H9 (cell line): Measurements from ENCODE around the gene ZMIZ1. TPM values are rescaled to one million over a fixed set of nuclear protein-coding genes. Genes with fewer than 3 reads are reported as not detected.

ENCODE experiments used
- DNase-seq: peaks from one replicate; pipeline ENCODE4 v3.0.0-alpha.2; 2017
- H2AFZ ChIP-seq: one replicate; pipeline ENCODE4 v1.6.1; 2013; ENCODE audit warnings: mild to moderate bottlenecking, low read length, control low read depth, moderate library complexity
- H2AK5ac ChIP-seq: 2 replicates; pipeline ENCODE4 v1.6.1; 2013; ENCODE audit warnings: low read length, control low read depth, mixed read lengths; ENCODE audit not compliant: insufficient read length
- H2BK120ac ChIP-seq: one replicate; pipeline ENCODE4 v1.6.1; 2013; ENCODE audit warnings: low read depth, mild to moderate bottlenecking, low read length, control low read depth, inconsistent platforms; ENCODE audit not compliant: poor library complexity, severe bottlenecking
- H2BK12ac ChIP-seq: 2 replicates; pipeline ENCODE4 v1.6.1; 2013; ENCODE audit warnings: low read length, control low read depth, mixed read lengths, low read depth; ENCODE audit not compliant: insufficient read length
- H2BK15ac ChIP-seq: 2 replicates; pipeline ENCODE4 v1.6.1; 2013; ENCODE audit warnings: low read depth, low read length, control low read depth
- H2BK20ac ChIP-seq: one replicate; pipeline ENCODE4 v1.6.1; 2013; ENCODE audit warnings: low read depth, mild to moderate bottlenecking, low read length, control low read depth, inconsistent platforms; ENCODE audit not compliant: poor library complexity, severe bottlenecking
- H2BK5ac ChIP-seq: 2 replicates; pipeline ENCODE4 v1.6.1; 2013; ENCODE audit warnings: low read length, control low read depth, mixed read lengths; ENCODE audit not compliant: insufficient read length
- H3K14ac ChIP-seq: 2 replicates; pipeline ENCODE4 v1.6.1; 2013; ENCODE audit warnings: low read length, control low read depth; ENCODE audit not compliant: insufficient read depth
- H3K18ac ChIP-seq: 2 replicates; pipeline ENCODE4 v1.6.1; 2013; ENCODE audit warnings: low read depth, mild to moderate bottlenecking, mixed read lengths, low read length, control low read depth; ENCODE audit not compliant: insufficient read length
- H3K23ac ChIP-seq: 2 replicates; pipeline ENCODE4 v1.6.1; 2013; ENCODE audit warnings: low read length, control low read depth, mixed read lengths, low read depth; ENCODE audit not compliant: insufficient read length
- H3K23me2 ChIP-seq: 2 replicates; pipeline ENCODE4 v1.6.1; 2013; ENCODE audit warnings: low read depth, mild to moderate bottlenecking, mixed read lengths, low read length, control low read depth; ENCODE audit not compliant: insufficient read length, poor library complexity, severe bottlenecking
- H3K27ac ChIP-seq: 2 replicates; pipeline ENCODE4 v1.5.1; 2013; ENCODE audit warnings: low read length, control low read depth, mixed read lengths, low read depth; ENCODE audit not compliant: insufficient read length
- H3K27me3 ChIP-seq: 2 replicates; pipeline ENCODE4 v1.6.1; 2013; ENCODE audit warnings: low read length, control low read depth, inconsistent platforms; ENCODE audit not compliant: insufficient read depth
- H3K4ac ChIP-seq: 2 replicates; pipeline ENCODE4 v1.6.1; 2013; ENCODE audit warnings: low read depth, mild to moderate bottlenecking, control low read depth, inconsistent platforms, low read length, moderate library complexity
- H3K4me1 ChIP-seq: 2 replicates; pipeline ENCODE4 v1.6.1; 2013; ENCODE audit warnings: low read length, control low read depth, inconsistent platforms; ENCODE audit not compliant: insufficient read depth
- H3K4me2 ChIP-seq: 2 replicates; pipeline ENCODE4 v1.6.1; 2013; ENCODE audit warnings: low read length, control low read depth, mixed read lengths; ENCODE audit not compliant: insufficient read length, insufficient read depth
- H3K56ac ChIP-seq: 2 replicates; pipeline ENCODE4 v1.6.1; 2013; ENCODE audit warnings: low read depth, mild to moderate bottlenecking, mixed read lengths, low read length, control low read depth; ENCODE audit not compliant: insufficient read length
- H3K79me1 ChIP-seq: 2 replicates; pipeline ENCODE4 v1.6.1; 2013; ENCODE audit warnings: low read depth, mild to moderate bottlenecking, moderate library complexity, low read length, control low read depth, inconsistent platforms; ENCODE audit not compliant: insufficient read depth, poor library complexity, severe bottlenecking
- H3K79me2 ChIP-seq: 2 replicates; pipeline ENCODE4 v1.6.1; 2013; ENCODE audit warnings: low read length, control low read depth, inconsistent platforms; ENCODE audit not compliant: insufficient read depth
- H3K9ac ChIP-seq: 2 replicates; pipeline ENCODE4 v1.6.1; 2013; ENCODE audit warnings: low read length, control low read depth, mixed read lengths; ENCODE audit not compliant: insufficient read length; ENCODE audit errors: extremely low read depth
- H3K9me3 ChIP-seq: one replicate; pipeline ENCODE4 v1.6.1; 2013; ENCODE audit warnings: low read depth, low read length, inconsistent platforms; ENCODE audit not compliant: control insufficient read depth
- H3T11ph ChIP-seq: one replicate; pipeline ENCODE4 v1.6.1; 2013; ENCODE audit warnings: mild to moderate bottlenecking, low read length, control low read depth, inconsistent platforms
- H4K20me1 ChIP-seq: one replicate; pipeline ENCODE4 v1.6.1; 2013; ENCODE audit not compliant: control insufficient read depth, insufficient read length, insufficient read depth
- H4K5ac ChIP-seq: 2 replicates; pipeline ENCODE4 v1.6.1; 2013; ENCODE audit warnings: low read depth, mild to moderate bottlenecking, mixed read lengths, low read length, control low read depth; ENCODE audit not compliant: insufficient read length
- H4K8ac ChIP-seq: replicated peaks from 2 replicates; pipeline ENCODE4 v1.6.1; 2013; ENCODE audit warnings: low read length, control low read depth, mixed read lengths, low read depth; ENCODE audit not compliant: insufficient read length
- H4K91ac ChIP-seq: 2 replicates; pipeline ENCODE4 v1.6.1; 2013; ENCODE audit warnings: low read depth, mild to moderate bottlenecking, moderate library complexity, mixed read lengths, low read length, control low read depth; ENCODE audit not compliant: insufficient read length
- H3K27ac Mint-ChIP-seq, 3 experiments: 2 replicates in 2 of 3; 3 replicates in 1 of 3; pipeline ENCODE4 v1.8.0; 2020 to 2021; ENCODE audit warnings: mixed read lengths in 3 of 3, mild to moderate bottlenecking in 1 of 3, moderate library complexity in 1 of 3
- H3K27me3 Mint-ChIP-seq: 2 replicates; pipeline ENCODE4 v1.8.0; 2021; ENCODE audit warnings: low read depth, mild to moderate bottlenecking, moderate library complexity, mixed read lengths
- H3K36me3 Mint-ChIP-seq, 3 experiments: 2 replicates in 2 of 3; 3 replicates in 1 of 3; pipeline ENCODE4 v1.8.0; 2020 to 2021; ENCODE audit warnings: low read depth in 3 of 3, mixed read lengths in 3 of 3; ENCODE audit not compliant: insufficient read depth in 1 of 3
- H3K4me1 Mint-ChIP-seq, 2 experiments: 2 replicates each; pipeline ENCODE4 v1.8.0; 2020; ENCODE audit warnings: mixed read lengths in 2 of 2
- H3K4me3 Mint-ChIP-seq, 2 experiments: 2 replicates in 1 of 2; 3 replicates in 1 of 2; pipeline ENCODE4 v1.8.0; 2020 to 2021; ENCODE audit warnings: mild to moderate bottlenecking in 2 of 2, mixed read lengths in 2 of 2, moderate library complexity in 1 of 2
- H3K9me3 Mint-ChIP-seq, 2 experiments: 2 replicates in 1 of 2; 3 replicates in 1 of 2; pipeline ENCODE4 v1.8.0; 2020; ENCODE audit warnings: mild to moderate bottlenecking in 2 of 2, mixed read lengths in 2 of 2, moderate library complexity in 1 of 2
- WGBS: extraction: QIAGEN DNeasy Blood & Tissue Kit; methylation state at CpG from one replicate; pipeline ENCODE4 v1.1.7; 2013; ENCODE audit warnings: missing lambda C conversion rate, low lambda C conversion rate, mixed read lengths; ENCODE audit not compliant: insufficient read length; ENCODE audit errors: extremely low coverage; 5-methylcytosine and 5-hydroxymethylcytosine counted together
- total RNA-seq: library from RNA; stranded (reverse); gene quantifications from 2 replicates; pipeline ENCODE4 v1.2.1, GENCODE V29; 2021
- TF ChIP-seq, protein P1 (sequence below): fragments of 200-600 bp; sonication (generic); conservative IDR thresholded peaks from 3 replicates; pipeline ENCODE4 v1.8.0; 2021; ENCODE audit warnings: antibody characterized with exemption, mild to moderate bottlenecking

The ZMIZ1 gene
- total RNA-seq, 1 experiment from 2014 or later, result 36.9 TPM

DNA sequence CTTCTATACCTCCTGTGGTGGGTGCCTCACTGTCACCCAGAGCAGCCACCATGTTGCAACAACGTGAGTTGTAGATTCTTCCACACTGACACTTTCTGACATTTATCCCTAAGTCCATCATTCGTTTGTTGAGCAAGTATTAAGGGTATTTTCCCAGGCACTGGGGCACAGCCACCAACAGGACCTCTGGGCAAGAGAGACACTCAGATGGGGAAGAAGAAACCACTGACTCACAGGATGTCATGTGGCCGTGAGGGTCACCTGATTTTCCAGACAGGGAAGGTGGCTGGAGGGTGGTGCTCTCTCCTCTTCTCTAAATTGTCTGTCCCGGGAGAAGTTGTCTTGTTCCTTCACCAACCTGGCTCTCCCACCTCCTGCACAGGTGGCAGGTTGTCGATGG, 226.8 kb downstream of the ZMIZ1 start:
- Histone ChIP-seq H3K4ac (no peak overlapping the region), H2AFZ (no peak overlapping the region), H3K27me3 (no peaks in the 10 kb centered on the region), H2BK20ac (no peak overlapping the region), H4K8ac (no peak overlapping the region), H3K23me2 (no peaks in the 10 kb centered on the region), H3K4me2 (no peak overlapping the region), H4K5ac (no peak overlapping the region), H3K9me3 (no peaks in the 10 kb centered on the region), H3T11ph (no peak overlapping the region), H3K79me2 (no peaks in the 10 kb centered on the region), H2BK12ac (no peak overlapping the region), H2BK5ac (no peak overlapping the region), H3K9ac (no peak overlapping the region), H3K14ac (no peak overlapping the region), H2BK120ac (no peak overlapping the region), H3K56ac (no peak overlapping the region), H4K91ac (no peak overlapping the region), H4K20me1 (no peaks in the 10 kb centered on the region), H2AK5ac (no peak overlapping the region), H3K23ac (no peak overlapping the region), H3K18ac (no peak overlapping the region), H3K79me1 (no peaks in the 10 kb centered on the region), H3K27ac (no peak overlapping the region), H2BK15ac (no peak overlapping the region), H3K4me1 (no peaks in the 10 kb centered on the region)
- WGBS, result no CpG with 5 or more reads among the region's 5 CpGs
- H3K9me3 Mint-ChIP-seq, result no peaks in the 10 kb centered on the region
- H3K27ac Mint-ChIP-seq, result no peak overlapping the region
- H3K4me1 Mint-ChIP-seq, result no peaks in the 10 kb centered on the region
- peaks cover 13 to 72% (median 65%) of the 10 kb centered on the region in 3 experiments; a peak in 6 of 7 replicates for H3K36me3 Mint-ChIP-seq
- no peak overlapping the region for H3K4me3 Mint-ChIP-seq
- TF ChIP-seq, protein P1, sequence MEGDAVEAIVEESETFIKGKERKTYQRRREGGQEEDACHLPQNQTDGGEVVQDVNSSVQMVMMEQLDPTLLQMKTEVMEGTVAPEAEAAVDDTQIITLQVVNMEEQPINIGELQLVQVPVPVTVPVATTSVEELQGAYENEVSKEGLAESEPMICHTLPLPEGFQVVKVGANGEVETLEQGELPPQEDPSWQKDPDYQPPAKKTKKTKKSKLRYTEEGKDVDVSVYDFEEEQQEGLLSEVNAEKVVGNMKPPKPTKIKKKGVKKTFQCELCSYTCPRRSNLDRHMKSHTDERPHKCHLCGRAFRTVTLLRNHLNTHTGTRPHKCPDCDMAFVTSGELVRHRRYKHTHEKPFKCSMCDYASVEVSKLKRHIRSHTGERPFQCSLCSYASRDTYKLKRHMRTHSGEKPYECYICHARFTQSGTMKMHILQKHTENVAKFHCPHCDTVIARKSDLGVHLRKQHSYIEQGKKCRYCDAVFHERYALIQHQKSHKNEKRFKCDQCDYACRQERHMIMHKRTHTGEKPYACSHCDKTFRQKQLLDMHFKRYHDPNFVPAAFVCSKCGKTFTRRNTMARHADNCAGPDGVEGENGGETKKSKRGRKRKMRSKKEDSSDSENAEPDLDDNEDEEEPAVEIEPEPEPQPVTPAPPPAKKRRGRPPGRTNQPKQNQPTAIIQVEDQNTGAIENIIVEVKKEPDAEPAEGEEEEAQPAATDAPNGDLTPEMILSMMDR, result no peak
- DNase-seq, result no peak
- H3K27me3 Mint-ChIP-seq, result no peaks in the 10 kb centered on the region
